ENCODE measurements around the gene ADGRV1.

Gene ADGRV1

GRCh38 chr5:90518661-90519060, 39.9 kb upstream of the ADGRV1 start:
- no peak overlapping the region for H4K91ac ChIP-seq (ENCODE audit: low read depth, low read length)

GRCh38 chr5:90519081-90519480, 39.5 kb upstream of the ADGRV1 start:
- H3K23ac ChIP-seq (ENCODE audit: low read length) = no peak overlapping the region
- H3K9ac ChIP-seq (ENCODE audit: low read length) = no peak overlapping the region
- no peak overlapping the region for H2BK12ac ChIP-seq (ENCODE audit: low read length)
- no peak overlapping the region for H4K12ac ChIP-seq (ENCODE audit: low read depth, low read length)
- no peak overlapping the region for H3K27ac ChIP-seq (ENCODE audit: low read depth, low read length)
- H3K79me1 ChIP-seq (ENCODE audit: low read length) = no peaks in the 10 kb centered on the region
- WGBS (ENCODE audit: extremely low coverage, insufficient coverage, insufficient read length) = no CpG with 5 or more reads among the region's 7 CpGs
- H2BK120ac ChIP-seq (ENCODE audit: insufficient read depth, low read length, poor library complexity) = no peak overlapping the region
- H3K36me3 ChIP-seq (ENCODE audit: control insufficient read depth in 1 of 2, insufficient read depth in 2 of 2, low read length in 2 of 2) = peaks cover 3 to 6% of the 10 kb centered on the region in 2 experiments
- H4K91ac ChIP-seq (ENCODE audit: low read depth, low read length) = no peak overlapping the region
- H3K4ac ChIP-seq (ENCODE audit: low read depth, low read length) = no peak overlapping the region
- no peaks in the 10 kb centered on the region for H3K27me3 ChIP-seq (ENCODE audit: insufficient read depth, low read length)
- H3K14ac ChIP-seq (ENCODE audit: low read length) = no peak overlapping the region
- no peak overlapping the region for H2BK5ac ChIP-seq (ENCODE audit: low read depth, low read length, poor library complexity)
- no peaks in the 10 kb centered on the region for H3K9me3 ChIP-seq (ENCODE audit: insufficient read depth, low read depth, low read length)
- no peaks in the 10 kb centered on the region for H3K79me2 ChIP-seq (ENCODE audit: control insufficient read depth, insufficient read depth, low read length, poor library complexity)
- DNase-seq = no peak
- H3K4me3 ChIP-seq (ENCODE audit: low read depth, low read length) = no peak overlapping the region
- H2AFZ ChIP-seq (ENCODE audit: insufficient read depth, low read length, poor library complexity) = no peak overlapping the region
- H3K4me1 ChIP-seq (ENCODE audit: control insufficient read depth in 1 of 2, insufficient read depth in 2 of 2, low read length in 2 of 2) = no peaks in the 10 kb centered on the region
- H4K8ac ChIP-seq (ENCODE audit: low read depth, low read length) = no peak overlapping the region
- no peak overlapping the region for H2AK5ac ChIP-seq (ENCODE audit: low read length)
- H3K18ac ChIP-seq (ENCODE audit: low read length) = no peak overlapping the region
- no peak overlapping the region for H3K4me2 ChIP-seq (ENCODE audit: low read length)

More at GRCh38 chr5:90518661-90519060, 39.9 kb upstream of the ADGRV1 start:
- no peak overlapping the region for H3K4me2 ChIP-seq (ENCODE audit: low read length)
- no peak overlapping the region for H3K18ac ChIP-seq (ENCODE audit: low read length)
- no peak for DNase-seq
- H3K9me3 ChIP-seq (ENCODE audit: insufficient read depth, low read depth, low read length) = no peaks in the 10 kb centered on the region
- no peaks in the 10 kb centered on the region for H3K79me2 ChIP-seq (ENCODE audit: control insufficient read depth, insufficient read depth, low read length, poor library complexity)
- no peak overlapping the region for H3K14ac ChIP-seq (ENCODE audit: low read length)
- no peak overlapping the region for H2AFZ ChIP-seq (ENCODE audit: insufficient read depth, low read length, poor library complexity)
- no peak overlapping the region for H2BK12ac ChIP-seq (ENCODE audit: low read length)
- no peak overlapping the region for H2AK5ac ChIP-seq (ENCODE audit: low read length)
- H3K23ac ChIP-seq (ENCODE audit: low read length) = no peak overlapping the region
- H2BK120ac ChIP-seq (ENCODE audit: insufficient read depth, low read length, poor library complexity) = no peak overlapping the region
- H4K12ac ChIP-seq (ENCODE audit: low read depth, low read length) = no peak overlapping the region
- H3K79me1 ChIP-seq (ENCODE audit: low read length) = no peaks in the 10 kb centered on the region
- H3K27ac ChIP-seq (ENCODE audit: low read depth, low read length) = no peak overlapping the region
- H4K8ac ChIP-seq (ENCODE audit: low read depth, low read length) = no peak overlapping the region
- peaks cover 3 to 6% of the 10 kb centered on the region in 2 experiments for H3K36me3 ChIP-seq (ENCODE audit: control insufficient read depth in 1 of 2, insufficient read depth in 2 of 2, low read length in 2 of 2)
- H3K4me1 ChIP-seq (ENCODE audit: control insufficient read depth in 1 of 2, insufficient read depth in 2 of 2, low read length in 2 of 2) = no peaks in the 10 kb centered on the region
- H3K9ac ChIP-seq (ENCODE audit: low read length) = no peak overlapping the region
- H2BK5ac ChIP-seq (ENCODE audit: low read depth, low read length, poor library complexity) = no peak overlapping the region
- H3K4ac ChIP-seq (ENCODE audit: low read depth, low read length) = no peak overlapping the region
- H3K4me3 ChIP-seq (ENCODE audit: low read depth, low read length) = no peak overlapping the region
- H3K27me3 ChIP-seq (ENCODE audit: insufficient read depth, low read length) = no peaks in the 10 kb centered on the region

- Histone ChIP-seq H3K9me3 (ENCODE audit: insufficient read depth, low read depth, low read length) (no peaks in the 10 kb centered on the region), H2AFZ (ENCODE audit: insufficient read depth, low read length, poor library complexity) (peak overlapping the region; percentile 82)
- no CpG with 5 or more reads among the region's 18 CpGs for WGBS (ENCODE audit: extremely low coverage, insufficient coverage, insufficient read length)
These were observed 29.9 kb upstream of the ADGRV1 start for GRCh38 chr5:90528601-90529193.

GRCh38 chr5:90529194-90529938, 29.2 kb upstream of the ADGRV1 start, which contains the start of gene LYSMD3:
TSS of gene LYSMD3 (minus strand) at chr5:90529584. CDS start at chr5:90525289, 4,295 bp downstream.
- H3K4me1 ChIP-seq (ENCODE audit: control insufficient read depth in 1 of 2, insufficient read depth in 2 of 2, low read length in 2 of 2) = no peaks in the 10 kb centered on the region
- H2BK120ac ChIP-seq (ENCODE audit: insufficient read depth, low read length, poor library complexity) = peak within 1 kb of the TSS; percentile 67
- DNase-seq = peak; percentile 97
- peak within 1 kb of the TSS; percentile 98 for H3K4me2 ChIP-seq (ENCODE audit: low read length)
- no peak within 1 kb of the TSS for H2AK5ac ChIP-seq (ENCODE audit: low read length)
- peak within 1 kb of the TSS; percentile 71 for H4K91ac ChIP-seq (ENCODE audit: low read depth, low read length)
- WGBS (ENCODE audit: extremely low coverage, insufficient coverage, insufficient read length) = no CpG with 5 or more reads among the region's 64 CpGs
- H3K4ac ChIP-seq (ENCODE audit: low read depth, low read length) = peak within 1 kb of the TSS; percentile 55
- H3K27me3 ChIP-seq (ENCODE audit: insufficient read depth, low read length) = no peaks in the 10 kb centered on the region
- peak within 1 kb of the TSS; percentile 55 for H2BK5ac ChIP-seq (ENCODE audit: low read depth, low read length, poor library complexity)
- peaks cover 6% of the 10 kb centered on the region for H3K79me1 ChIP-seq (ENCODE audit: low read length)
- peak within 1 kb of the TSS; percentile 99 for H3K9ac ChIP-seq (ENCODE audit: low read length)
- peak within 1 kb of the TSS; percentile 49 for H3K27ac ChIP-seq (ENCODE audit: low read depth, low read length)
- H4K12ac ChIP-seq (ENCODE audit: low read depth, low read length) = peak within 1 kb of the TSS; percentile 72
- peak within 1 kb of the TSS; percentile 64 for H3K23ac ChIP-seq (ENCODE audit: low read length)
- H3K14ac ChIP-seq (ENCODE audit: low read length) = peak within 1 kb of the TSS; percentile 94
- H4K8ac ChIP-seq (ENCODE audit: low read depth, low read length) = peak within 1 kb of the TSS; percentile 93
- H3K79me2 ChIP-seq (ENCODE audit: control insufficient read depth, insufficient read depth, low read length, poor library complexity) = peaks cover 7% of the 10 kb centered on the region
- H3K9me3 ChIP-seq (ENCODE audit: insufficient read depth, low read depth, low read length) = no peaks in the 10 kb centered on the region
- peak within 1 kb of the TSS; percentile 94 for H3K18ac ChIP-seq (ENCODE audit: low read length)
- peak within 1 kb of the TSS; percentile 98 for H3K4me3 ChIP-seq (ENCODE audit: low read depth, low read length)
- peak within 1 kb of the TSS; percentile 90 for H2AFZ ChIP-seq (ENCODE audit: insufficient read depth, low read length, poor library complexity)
- H2BK12ac ChIP-seq (ENCODE audit: low read length) = no peak within 1 kb of the TSS
- peaks cover 0 to 5% of the 10 kb centered on the region in 2 experiments for H3K36me3 ChIP-seq (ENCODE audit: control insufficient read depth in 1 of 2, insufficient read depth in 2 of 2, low read length in 2 of 2)

More at GRCh38 chr5:90528601-90529193, 29.9 kb upstream of the ADGRV1 start:
- Histone ChIP-seq H2BK5ac (ENCODE audit: low read depth, low read length, poor library complexity) (no peak overlapping the region), H3K4ac (ENCODE audit: low read depth, low read length) (peak overlapping the region; percentile 55), H2BK12ac (ENCODE audit: low read length) (no peak overlapping the region), H3K36me3 (ENCODE audit: control insufficient read depth in 1 of 2, insufficient read depth in 2 of 2, low read length in 2 of 2) (peaks cover 0 to 5% of the 10 kb centered on the region in 2 experiments), H3K4me3 (ENCODE audit: low read depth, low read length) (peak overlapping the region; percentile 98), H4K12ac (ENCODE audit: low read depth, low read length) (no peak overlapping the region), H4K8ac (ENCODE audit: low read depth, low read length) (peak overlapping the region; percentile 93), H4K91ac (ENCODE audit: low read depth, low read length) (peak overlapping the region; percentile 71), H3K14ac (ENCODE audit: low read length) (peak overlapping the region; percentile 94), H2AK5ac (ENCODE audit: low read length) (no peak overlapping the region), H3K23ac (ENCODE audit: low read length) (peak overlapping the region; percentile 64), H3K18ac (ENCODE audit: low read length) (peak overlapping the region; percentile 94), H3K27ac (ENCODE audit: low read depth, low read length) (peak overlapping the region; percentile 49), H3K27me3 (ENCODE audit: insufficient read depth, low read length) (no peaks in the 10 kb centered on the region), H2BK120ac (ENCODE audit: insufficient read depth, low read length, poor library complexity) (peak overlapping the region; percentile 67), H3K4me1 (ENCODE audit: control insufficient read depth in 1 of 2, insufficient read depth in 2 of 2, low read length in 2 of 2) (no peaks in the 10 kb centered on the region), H3K4me2 (ENCODE audit: low read length) (peak overlapping the region; percentile 98), H3K79me1 (ENCODE audit: low read length) (peaks cover 6% of the 10 kb centered on the region), H3K79me2 (ENCODE audit: control insufficient read depth, insufficient read depth, low read length, poor library complexity) (peaks cover 7% of the 10 kb centered on the region), H3K9ac (ENCODE audit: low read length) (peak overlapping the region; percentile 99)
- DNase-seq = peak; percentile 11 to 56

All from trophoblast cell (in vitro differentiated cells and primary cell).